NCI-H1105 treated with DMSO at 0.1 percent for 48 hours (cell line): Measurements from ENCODE around the gene SLC39A5.

ENCODE experiments used
- DNase-seq: peaks from one replicate; lab custom pipeline; 2025; lab: John Stamatoyannopoulos, UW

Gene SLC39A5

DNA sequence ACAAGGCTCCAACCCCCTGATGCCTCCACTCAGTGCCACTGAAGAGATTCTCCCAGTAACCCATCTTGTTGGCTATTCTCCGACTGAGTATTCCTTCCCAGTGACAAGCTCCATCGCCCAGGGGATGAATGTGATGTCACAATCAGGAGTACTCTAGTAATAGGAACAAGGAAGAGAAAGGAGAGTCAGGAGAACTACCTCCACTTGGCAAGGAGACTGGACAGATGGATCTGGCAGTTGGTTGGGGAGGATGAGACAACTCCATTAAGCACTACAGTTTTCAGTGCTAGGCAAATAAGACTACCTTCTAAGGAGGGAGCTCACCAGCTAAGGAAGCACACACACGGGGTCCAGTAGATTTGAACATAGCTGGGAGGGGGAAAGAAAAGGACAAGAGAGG, 13.4 kb upstream of the SLC39A5 start:
- DNase-seq, result no peak

DNA sequence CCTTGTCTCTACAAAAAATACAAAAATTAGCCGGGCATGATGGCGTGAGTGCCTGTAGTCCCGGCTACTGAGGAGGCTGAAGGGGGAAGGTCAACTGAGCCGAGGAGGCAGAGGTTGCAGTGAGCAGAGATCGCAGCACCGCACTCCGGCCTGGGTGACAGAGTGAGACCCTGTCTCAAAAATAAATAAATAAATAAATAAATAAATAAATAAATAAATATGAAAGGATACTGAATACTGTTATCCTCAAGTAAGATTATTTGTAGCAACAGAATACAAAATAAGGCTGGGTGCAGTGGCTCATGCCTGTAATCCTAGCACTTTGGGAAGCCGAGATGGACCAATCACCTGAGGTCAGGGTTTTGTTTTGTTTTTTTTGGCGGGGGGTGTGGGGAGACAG, 10.0 kb upstream of the SLC39A5 start:
- DNase-seq, result no peak

DNA sequence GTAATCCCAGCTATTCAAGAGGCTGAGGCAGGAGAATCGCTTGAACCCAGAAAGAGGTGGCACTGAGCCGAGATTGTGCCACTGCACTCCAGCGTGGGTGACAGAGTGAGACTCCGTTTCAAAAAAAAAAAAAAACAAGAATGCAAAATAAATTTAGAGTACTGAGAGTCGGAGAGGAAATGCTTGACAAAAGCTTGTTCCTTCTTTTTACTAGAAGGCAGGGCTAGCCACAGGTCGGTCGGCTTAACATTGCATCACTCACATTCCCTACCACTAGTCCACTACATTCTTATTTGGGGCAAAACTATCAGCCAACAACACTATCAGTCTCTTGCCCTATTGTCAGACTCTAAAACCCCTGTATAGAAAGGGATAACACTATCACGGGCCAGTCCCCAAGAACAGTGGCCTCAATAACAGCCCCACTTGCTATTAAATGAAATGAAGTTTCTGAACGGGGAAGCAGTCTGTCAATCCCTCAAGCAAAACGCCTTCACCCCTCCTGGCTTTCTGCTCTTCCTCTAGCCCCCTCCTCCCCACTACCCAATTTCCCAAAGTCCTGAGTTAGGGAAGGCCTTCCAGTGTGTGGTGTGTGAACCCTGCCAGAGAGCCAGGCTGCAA, 9.1 kb upstream of the SLC39A5 start:
- DNase-seq, result no peak

DNA sequence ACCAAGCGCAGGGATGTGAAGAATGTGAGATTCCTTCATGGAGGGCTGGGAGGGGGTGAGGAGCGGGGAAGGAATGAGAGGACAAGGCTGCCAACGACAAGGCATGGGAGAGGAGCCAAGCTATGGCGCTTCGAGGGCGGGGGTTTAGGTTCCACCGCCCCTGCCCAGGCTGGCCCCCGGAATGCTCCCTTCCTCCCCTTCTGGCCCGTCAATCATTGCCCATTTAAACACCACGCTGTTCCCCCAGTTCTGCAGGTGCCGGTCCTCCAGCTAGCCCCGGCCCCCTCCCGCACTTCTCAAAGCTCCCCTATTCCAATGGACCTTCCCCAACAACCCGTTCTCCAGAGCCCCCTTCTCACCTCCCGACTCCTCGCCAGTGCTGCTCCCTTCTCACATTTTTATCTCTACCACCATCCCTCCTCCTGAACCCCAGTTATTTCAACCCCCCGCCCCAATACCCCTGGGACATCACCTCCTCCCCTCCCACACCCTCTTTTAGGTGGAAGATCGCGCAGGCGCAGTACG, 8.6 kb upstream of the SLC39A5 start:
- peak; percentile 24 for DNase-seq

DNA sequence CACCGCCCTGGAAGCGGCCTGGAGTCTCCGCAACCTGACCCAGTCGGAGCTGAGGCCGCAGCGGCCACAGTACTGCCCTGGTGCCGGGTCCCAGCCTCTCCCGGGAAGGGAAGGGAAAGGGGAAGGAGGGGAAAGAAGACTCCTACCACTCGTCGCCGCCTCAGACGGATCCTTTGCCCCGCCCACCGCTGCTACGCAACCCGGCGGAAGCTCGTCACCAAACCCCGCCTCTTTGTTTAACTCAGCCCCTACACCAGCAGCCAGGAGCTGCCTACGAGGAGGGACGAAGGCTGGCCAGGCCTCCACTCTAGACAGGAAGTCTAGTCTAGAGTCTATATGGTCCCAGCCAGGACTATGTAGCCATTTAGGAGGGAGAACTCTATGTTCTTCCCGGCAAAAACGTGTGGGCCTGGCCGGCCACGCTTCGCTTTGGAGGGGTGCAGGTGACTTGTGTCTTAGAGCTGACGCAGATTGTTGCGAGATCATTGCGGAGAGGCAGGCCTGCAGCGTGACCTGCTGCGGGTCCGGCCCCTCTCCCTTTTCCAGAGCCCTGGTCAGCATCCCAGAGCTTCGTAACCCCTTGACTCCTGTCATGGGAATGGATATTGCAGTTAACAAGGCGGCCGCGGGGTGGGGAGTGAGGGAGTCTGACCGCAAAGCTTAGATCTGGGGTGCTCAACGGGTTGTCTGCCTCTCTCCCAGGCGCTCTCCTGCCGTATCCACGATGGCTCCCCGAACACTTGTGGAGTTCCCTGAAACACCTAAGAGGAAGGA, 7.9 kb upstream of the SLC39A5 start, which contains the start of gene RNF41:
Gene RNF41, minus strand, starts transcription at position 166 of the 774 bp plus-strand sequence. CDS start 7,875 bp downstream, outside the sequence.
- DNase-seq, result peak; percentile 87

DNA sequence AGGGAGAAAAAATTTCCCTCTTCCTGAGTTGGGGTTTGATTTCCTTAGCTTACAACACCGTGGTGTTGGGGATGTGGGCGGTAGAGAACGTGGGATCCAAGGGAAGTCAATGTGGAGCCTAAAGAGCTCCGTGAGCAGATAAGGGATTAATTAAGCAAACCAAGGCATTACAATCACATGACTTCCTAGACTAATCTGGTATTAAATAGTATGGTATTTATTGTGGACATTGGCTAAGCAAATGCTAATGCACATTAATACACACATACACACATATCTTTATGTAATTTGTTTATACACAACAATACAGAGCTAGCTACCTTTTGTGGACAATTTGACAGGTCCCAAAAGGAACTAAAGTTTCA, 7.3 kb upstream of the SLC39A5 start:
- no peak for DNase-seq

GRCh38 chr12:56223571-56224101, 6.2 kb upstream of the SLC39A5 start:
- DNase-seq, result no peak

DNA sequence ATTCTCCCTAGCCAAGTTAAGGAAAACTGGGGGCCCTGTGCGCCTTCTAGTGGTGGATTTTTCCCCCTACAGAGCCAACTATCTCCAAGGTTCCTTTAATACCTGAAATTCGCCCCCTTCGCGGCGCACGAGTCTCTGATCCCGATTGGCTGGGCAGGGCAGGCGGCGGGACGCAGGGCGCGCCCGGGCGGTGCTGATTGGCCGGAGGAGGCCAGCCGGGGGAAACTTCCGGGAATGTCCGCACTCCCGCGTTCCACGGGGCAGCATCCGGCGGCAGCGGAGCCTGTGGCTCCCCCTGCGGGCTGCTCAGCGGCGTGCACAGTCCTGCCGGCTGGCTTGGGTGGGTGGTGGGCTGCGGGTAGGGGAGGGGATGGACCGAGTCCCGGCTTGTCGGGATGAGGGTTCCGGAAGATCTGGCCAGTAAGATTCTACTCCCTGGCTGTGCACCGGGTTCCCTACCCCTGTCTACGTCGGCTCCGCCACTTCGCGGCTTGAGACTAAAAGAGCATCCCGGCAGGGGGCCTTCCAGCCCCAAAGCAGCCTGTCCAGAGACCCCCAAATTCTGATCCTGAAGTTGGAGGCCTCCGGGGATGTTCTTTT, 5.6 kb upstream of the SLC39A5 start, which contains the start of gene NABP2:
Gene NABP2, plus strand, starts transcription at position 241 of the 600 bp plus-strand sequence. CDS start 515 bp downstream, outside the sequence.
- DNase-seq, result peak; percentile 90

GRCh38 chr12:56224954-56225353, 4.9 kb upstream of the SLC39A5 start:
- DNase-seq, result no peak

DNA sequence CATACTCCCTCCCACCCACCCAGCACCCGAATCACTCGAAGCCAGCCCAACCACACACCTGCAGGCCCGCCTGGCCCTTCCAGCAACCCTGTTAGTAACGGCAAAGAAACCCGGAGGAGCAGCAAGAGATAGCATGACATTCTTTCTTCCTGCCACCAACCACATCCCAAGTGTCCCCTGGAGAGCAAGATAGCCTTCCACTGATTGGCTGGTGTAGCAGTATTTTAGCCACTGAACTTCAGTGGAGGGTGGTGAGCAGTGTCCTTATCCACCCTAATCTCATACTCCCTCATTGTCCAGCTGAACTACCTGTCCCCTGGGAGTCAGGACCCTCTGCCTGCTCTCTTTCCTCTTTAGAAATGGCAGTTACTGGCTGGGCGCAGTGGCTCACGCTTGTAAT, 769 bp upstream of the SLC39A5 start:
- no peak for DNase-seq

DNA sequence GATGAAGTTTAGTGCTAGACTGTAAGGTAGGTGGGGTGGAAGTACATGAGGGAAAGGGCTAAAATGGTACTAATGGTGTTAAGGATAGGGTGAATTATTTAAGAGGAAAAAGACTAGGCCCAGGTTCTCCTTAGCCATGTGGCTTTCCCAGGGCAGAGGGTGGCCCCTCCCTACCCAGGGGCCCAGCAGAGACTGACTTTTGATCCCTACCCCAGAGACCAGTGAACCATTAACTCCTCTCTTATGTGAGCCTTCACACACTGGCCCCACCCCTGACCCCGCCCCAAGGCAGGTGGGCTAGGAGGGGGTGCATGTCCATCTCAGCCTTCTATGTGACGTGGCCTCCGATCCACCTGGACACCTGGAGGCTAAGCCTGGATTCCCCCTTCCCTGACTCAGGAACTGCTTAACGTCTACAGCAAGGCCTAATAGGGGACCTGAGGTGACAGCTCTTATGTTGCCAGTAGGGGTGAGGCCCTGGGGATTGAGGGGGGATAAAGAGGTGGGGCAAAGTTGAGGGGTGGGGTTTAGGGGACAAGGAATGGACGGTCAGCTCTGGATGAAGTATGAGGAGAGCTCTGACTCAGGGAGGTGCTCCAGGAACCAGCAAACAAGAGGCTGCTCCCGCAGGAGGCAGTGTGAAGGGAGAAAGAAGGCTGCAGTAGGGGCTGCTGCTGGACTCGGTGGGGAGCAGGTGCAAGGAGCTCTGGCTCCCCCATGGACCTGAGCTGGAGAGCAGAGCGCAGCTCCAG, 757 bp downstream of the SLC39A5 start:
- no peak for DNase-seq

- no peak for DNase-seq
These were observed 1.3 kb downstream of the SLC39A5 start for GRCh38 chr12:56231184-56231582.

DNA sequence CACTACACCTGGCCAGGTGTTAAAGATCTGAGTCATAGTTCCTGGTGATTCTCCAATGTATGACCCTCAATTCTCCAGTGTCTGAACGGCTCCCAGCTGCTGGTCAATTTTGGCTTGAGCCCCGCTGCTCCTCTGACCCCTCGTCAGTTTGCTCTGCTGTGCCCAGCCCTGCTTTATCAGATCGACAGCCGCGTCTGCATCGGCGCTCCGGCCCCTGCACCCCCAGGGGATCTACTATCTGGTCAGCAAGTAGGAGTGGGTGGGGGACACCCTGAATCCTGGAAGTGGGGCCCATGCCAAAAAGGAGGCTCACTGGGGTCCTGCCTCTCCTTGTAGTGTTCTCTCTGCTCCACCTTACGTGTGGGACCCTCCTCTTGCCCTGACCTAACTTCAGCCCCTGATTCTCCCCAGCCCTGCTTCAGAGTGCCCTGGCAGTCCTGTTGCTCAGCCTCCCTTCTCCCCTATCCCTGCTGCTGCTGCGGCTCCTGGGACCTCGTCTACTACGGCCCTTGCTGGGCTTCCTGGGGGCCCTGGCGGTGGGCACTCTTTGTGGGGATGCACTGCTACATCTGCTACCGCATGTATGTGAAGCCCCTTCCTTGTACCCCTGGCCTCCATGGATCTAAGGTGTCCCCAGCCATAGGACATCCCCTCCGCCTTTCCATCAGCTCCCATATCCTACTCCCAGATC, 5.0 kb downstream of the SLC39A5 start:
- DNase-seq, result no peak

DNA sequence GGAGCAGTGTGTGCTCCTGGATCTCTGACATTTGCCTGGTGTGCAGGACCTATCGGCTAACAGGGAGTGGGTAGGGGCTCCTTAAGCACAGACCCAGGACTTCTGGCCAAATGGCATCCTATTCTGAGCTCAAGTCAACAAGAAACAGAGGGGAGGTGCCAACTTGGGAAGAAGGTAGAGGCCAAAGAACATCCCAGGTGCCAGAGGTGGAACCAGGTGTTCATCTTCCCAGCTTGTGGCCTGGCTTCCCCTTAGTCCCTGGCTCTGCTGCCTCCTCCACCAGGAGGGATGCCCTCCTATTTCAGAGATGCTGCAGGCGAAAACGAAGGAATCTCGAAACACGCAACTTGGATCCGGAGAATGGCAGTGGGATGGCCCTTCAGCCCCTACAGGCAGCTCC, 6.2 kb downstream of the SLC39A5 start:
- no peak for DNase-seq

DNA sequence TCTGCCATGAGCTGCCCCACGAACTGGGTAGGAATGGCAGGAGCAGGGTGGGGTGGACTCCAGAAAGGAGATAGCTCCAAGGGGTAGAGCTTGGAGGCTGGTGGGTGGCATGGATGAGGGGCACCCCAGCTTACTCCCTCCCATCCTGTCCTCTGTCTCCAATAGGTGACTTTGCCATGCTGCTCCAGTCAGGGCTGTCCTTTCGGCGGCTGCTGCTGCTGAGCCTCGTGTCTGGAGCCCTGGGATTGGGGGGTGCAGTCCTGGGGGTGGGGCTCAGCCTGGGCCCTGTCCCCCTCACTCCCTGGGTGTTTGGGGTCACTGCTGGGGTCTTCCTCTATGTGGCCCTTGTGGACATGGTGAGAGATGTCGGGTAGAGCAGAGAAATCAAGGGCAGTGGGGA, 7.1 kb downstream of the SLC39A5 start:
- no peak for DNase-seq

DNA sequence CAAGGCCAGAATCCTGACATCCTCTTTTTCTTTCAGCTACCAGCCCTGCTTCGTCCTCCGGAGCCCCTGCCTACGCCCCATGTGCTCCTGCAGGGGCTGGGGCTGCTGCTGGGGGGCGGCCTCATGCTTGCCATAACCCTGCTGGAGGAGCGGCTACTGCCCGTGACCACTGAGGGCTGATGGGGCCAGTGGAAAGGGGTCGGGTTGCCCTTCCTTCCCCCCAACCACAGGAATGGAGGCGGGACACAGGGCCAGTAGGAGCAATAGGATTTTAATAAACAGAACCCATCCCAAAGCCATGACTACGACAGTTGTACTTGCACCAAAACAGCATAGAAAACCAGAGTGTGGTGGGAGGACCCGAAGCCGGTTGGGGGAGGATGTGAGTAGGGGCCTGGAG, 7.7 kb downstream of the SLC39A5 start:
- DNase-seq, result no peak

DNA sequence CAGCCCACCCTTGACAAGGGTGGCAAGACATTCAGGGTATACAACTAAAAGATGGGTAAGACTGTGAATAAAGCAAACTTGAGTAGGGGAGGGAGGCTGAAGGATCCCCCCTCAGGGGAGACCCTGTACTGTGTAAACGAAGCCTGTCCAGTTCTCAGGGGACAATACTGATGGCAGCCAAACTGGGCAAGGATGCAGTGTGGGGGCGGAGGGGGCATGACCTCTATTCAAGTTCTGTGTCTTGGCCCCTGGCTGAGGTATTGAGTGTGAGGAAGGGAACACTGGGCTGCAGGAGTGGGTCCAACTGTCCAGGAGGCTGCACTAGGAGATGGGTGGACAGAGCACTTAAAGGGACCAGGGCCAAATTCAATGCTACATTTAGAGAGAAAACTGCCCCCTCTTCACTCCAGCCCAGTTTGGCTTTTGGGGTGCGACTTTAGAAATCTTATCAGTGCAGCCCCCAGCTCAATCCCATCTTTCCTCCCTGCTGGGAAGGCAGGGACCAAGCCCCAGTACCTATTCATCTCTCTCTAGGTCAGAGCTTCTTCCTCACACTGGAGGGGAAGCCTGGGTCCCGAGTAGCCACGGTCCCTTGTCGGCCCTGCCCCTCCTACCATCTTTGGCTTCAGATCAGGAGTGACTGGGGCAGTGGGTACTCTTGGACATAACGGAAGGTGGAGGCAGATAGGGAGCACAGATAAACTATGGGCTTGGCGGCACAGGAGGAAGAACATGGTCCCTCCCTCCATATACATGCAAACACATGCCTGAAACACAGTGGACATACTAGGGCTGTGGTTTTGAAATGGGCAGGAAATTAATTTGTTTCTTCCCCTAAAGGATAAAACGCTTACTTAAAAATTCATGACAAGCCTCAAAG, 11.8 kb downstream of the SLC39A5 start:
- no peak for DNase-seq

DNA sequence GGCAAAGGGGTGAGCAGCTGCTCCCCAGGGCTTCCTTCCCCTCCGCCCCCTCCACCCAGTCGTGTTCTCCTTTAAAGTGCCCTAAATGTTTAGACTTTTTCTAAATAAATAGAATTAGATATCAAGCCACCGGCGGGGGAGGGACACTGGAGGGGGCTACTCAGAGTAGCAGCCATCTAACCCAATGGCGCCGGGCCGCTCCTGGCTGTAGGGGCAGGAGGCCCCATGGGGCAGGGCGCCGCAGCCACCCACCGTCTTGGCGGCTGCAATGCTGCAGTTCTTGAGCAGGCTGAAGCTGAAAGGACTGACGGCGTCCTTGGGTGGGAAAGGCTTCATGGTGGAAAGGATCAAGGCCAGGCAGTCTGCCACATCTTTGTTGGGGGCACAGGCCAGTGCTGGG, 13.1 kb downstream of the SLC39A5 start:
- no peak for DNase-seq

GRCh38 chr12:56243731-56244181, 13.9 kb downstream of the SLC39A5 start:
- DNase-seq, result no peak

DNA sequence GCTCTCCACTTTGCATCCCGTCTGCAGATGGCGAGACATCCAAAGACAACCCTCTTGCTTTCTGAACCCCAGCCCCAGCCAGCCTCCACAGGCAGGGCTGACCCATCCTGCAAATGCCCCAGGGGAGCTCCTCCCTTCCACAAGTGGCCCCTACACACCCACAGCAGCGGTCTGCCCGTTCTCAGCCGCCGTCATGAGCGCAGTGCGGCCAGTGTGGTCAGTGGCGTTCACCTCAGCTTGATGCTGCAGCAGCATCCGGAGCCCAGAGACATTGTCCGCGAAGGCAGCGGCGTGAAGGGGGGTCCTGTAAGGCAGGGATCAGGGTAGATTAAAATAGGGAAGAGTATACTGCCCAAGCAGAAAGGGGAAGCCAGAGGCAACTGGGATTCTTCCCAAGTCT, 14.6 kb downstream of the SLC39A5 start:
- DNase-seq, result no peak
